ENCODE data around the gene SPTBN4. TPM values are rescaled to one million over a fixed set of nuclear protein-coding genes. Genes with fewer than 3 reads are reported as not detected.
"Not testable (repeated sequence)": the region's sequence is repeated elsewhere in the genome, so short reads cannot be mapped to it uniquely, and the experiment has no call there.

The SPTBN4 gene
- total RNA-seq, 6 experiments from 2014 or later, result 0.17 to 0.96 (median 0.54) TPM

DNA sequence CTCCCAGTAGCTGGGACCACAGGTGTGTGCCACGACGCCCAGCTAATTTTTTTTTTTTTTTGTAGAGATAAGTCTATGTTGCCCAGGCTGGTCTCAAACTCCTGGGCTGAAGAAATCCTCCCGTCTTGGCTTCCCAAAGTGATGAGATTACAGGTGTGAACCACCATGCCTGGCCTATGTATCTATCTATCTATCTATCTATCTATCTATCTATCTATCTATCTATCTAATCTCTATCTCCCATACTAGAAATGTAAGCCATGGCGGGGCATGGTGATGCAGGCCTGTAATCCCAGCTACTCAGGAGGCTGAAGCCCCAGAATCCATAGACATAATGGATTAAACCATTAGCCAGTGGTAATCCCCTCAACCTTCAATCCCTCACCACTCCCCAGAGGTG, 16.1 kb upstream of the SPTBN4 start:
- Mint-ChIP-seq H3K4me3 (no peak overlapping the region), H3K4me1 (ENCODE audit: low read depth) (peaks cover 5% of the 10 kb centered on the region), H3K9me3 (no peaks in the 10 kb centered on the region), H3K36me3 (ENCODE audit: low read depth) (0 out of 2 replicates have a peak, but pooled peaks cover 7% of the 10 kb centered on the region), H3K27ac (no peak overlapping the region), H3K27me3 (ENCODE audit: insufficient read depth) (no peaks in the 10 kb centered on the region)
- DNase-seq, result no peak
- TF ChIP-seq, protein P1, sequence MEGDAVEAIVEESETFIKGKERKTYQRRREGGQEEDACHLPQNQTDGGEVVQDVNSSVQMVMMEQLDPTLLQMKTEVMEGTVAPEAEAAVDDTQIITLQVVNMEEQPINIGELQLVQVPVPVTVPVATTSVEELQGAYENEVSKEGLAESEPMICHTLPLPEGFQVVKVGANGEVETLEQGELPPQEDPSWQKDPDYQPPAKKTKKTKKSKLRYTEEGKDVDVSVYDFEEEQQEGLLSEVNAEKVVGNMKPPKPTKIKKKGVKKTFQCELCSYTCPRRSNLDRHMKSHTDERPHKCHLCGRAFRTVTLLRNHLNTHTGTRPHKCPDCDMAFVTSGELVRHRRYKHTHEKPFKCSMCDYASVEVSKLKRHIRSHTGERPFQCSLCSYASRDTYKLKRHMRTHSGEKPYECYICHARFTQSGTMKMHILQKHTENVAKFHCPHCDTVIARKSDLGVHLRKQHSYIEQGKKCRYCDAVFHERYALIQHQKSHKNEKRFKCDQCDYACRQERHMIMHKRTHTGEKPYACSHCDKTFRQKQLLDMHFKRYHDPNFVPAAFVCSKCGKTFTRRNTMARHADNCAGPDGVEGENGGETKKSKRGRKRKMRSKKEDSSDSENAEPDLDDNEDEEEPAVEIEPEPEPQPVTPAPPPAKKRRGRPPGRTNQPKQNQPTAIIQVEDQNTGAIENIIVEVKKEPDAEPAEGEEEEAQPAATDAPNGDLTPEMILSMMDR (IDR thresholded peaks at IDR 0.05), result no peak

GRCh38 chr19:40452016-40452415, 14.8 kb upstream of the SPTBN4 start:
- DNase-seq, result no peak
- 0 out of 2 replicates have a peak, but pooled peaks cover 7% of the 10 kb centered on the region for H3K36me3 Mint-ChIP-seq (ENCODE audit: low read depth)
- no peaks in the 10 kb centered on the region for H3K9me3 Mint-ChIP-seq
- H3K27ac Mint-ChIP-seq, result no peak overlapping the region
- H3K4me1 Mint-ChIP-seq (ENCODE audit: low read depth), result no peaks in the 10 kb centered on the region
- no peak overlapping the region for H3K4me3 Mint-ChIP-seq
- TF ChIP-seq, protein P1 (IDR thresholded peaks at IDR 0.05), result no peak
- no peaks in the 10 kb centered on the region for H3K27me3 Mint-ChIP-seq (ENCODE audit: insufficient read depth)

- no peak for DNase-seq
- Mint-ChIP-seq H3K4me1 (ENCODE audit: low read depth) (no peaks in the 10 kb centered on the region), H3K4me3 (no peak overlapping the region), H3K9me3 (no peaks in the 10 kb centered on the region), H3K36me3 (ENCODE audit: low read depth) (no peaks in the 10 kb centered on the region), H3K27ac (no peak overlapping the region), H3K27me3 (ENCODE audit: insufficient read depth) (no peaks in the 10 kb centered on the region)
- TF ChIP-seq, protein P1 (IDR thresholded peaks at IDR 0.05), result no peak
These were observed 13.6 kb upstream of the SPTBN4 start for GRCh38 chr19:40453151-40453735.

GRCh38 chr19:40453943-40454342, 12.9 kb upstream of the SPTBN4 start:
- not testable (repeated sequence) for H3K9me3 Mint-ChIP-seq; H3K27ac Mint-ChIP-seq; H3K27me3 Mint-ChIP-seq (ENCODE audit: insufficient read depth); H3K4me1 Mint-ChIP-seq (ENCODE audit: low read depth); H3K36me3 Mint-ChIP-seq (ENCODE audit: low read depth); H3K4me3 Mint-ChIP-seq
- DNase-seq, result peak; percentile 28

GRCh38 chr19:40457048-40457447, 9.8 kb upstream of the SPTBN4 start:
- H3K27me3 Mint-ChIP-seq (ENCODE audit: insufficient read depth), result no peaks in the 10 kb centered on the region; the same call in 1 of the 2 replicates
- DNase-seq, result no peak
- H3K27ac Mint-ChIP-seq, result no peak overlapping the region
- TF ChIP-seq, protein P1 (IDR thresholded peaks at IDR 0.05), result no peak
- no peak overlapping the region for H3K4me3 Mint-ChIP-seq
- H3K36me3 Mint-ChIP-seq (ENCODE audit: low read depth), result no peaks in the 10 kb centered on the region
- H3K9me3 Mint-ChIP-seq, result no peaks in the 10 kb centered on the region
- no peaks in the 10 kb centered on the region for H3K4me1 Mint-ChIP-seq (ENCODE audit: low read depth)

GRCh38 chr19:40457953-40458596, 8.7 kb upstream of the SPTBN4 start:
- TF ChIP-seq, protein P1 (IDR thresholded peaks at IDR 0.05), result no peak
- H3K36me3 Mint-ChIP-seq (ENCODE audit: low read depth), result no peaks in the 10 kb centered on the region
- H3K4me3 Mint-ChIP-seq, result no peak overlapping the region
- no peak for DNase-seq
- no peaks in the 10 kb centered on the region; the same call in 1 of the 2 replicates for H3K27me3 Mint-ChIP-seq (ENCODE audit: insufficient read depth)
- H3K4me1 Mint-ChIP-seq (ENCODE audit: low read depth), result no peaks in the 10 kb centered on the region
- no peak overlapping the region for H3K27ac Mint-ChIP-seq
- no peaks in the 10 kb centered on the region for H3K9me3 Mint-ChIP-seq

Data from HFFc6 (cell line).